Measurements from ENCODE around the gene MRPL36.

The MRPL36 gene

DNA sequence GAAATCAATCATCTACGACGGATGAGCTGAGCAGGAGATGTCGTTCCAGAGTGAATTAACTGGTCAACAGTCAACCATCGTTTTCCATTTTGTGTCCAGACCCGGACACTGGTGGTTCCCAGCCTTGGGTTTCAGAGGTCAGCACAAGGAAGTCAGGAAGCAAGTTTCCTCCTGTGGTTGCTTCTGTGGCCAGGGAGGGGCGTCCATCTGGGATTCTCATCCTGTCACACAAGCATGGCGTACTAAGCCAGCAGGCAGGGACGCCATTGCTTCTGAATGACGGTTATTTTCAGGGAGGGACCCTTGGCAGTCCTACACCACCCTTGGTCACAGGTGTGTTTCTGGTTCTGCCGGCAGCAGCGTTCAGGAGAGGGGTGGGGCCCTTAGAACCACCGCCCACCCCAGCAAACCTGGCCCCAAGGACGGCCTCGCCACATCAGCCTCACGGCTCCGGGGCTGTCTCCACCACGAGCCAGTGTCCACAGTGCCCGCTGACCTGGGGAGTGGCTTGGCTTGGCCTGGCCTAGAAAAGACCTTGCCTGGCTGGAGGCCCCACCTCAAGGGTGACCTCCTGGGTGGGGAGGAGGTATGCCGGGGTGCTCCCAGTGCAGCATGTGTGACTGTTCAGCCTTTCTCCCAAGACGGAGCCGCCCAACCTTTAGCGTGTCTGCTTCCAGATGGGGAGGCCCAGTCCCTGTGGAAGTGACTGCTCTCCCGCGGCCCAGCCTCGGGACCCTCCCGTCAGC is 26.8 kb upstream of the MRPL36 start:
- no peak for DNase-seq
- H2BK12ac ChIP-seq (ENCODE audit: low read length in 2 of 2) = no peak overlapping the region
- no peaks in the 10 kb centered on the region for H3K9me3 ChIP-seq (ENCODE audit: control insufficient read depth, low read length)
- 95% methylated on average over 25 of the region's 26 CpGs for WGBS
- peaks cover 0 to 5% of the 10 kb centered on the region in 2 experiments for H3K27me3 ChIP-seq (ENCODE audit: control insufficient read depth in 1 of 2, insufficient read depth in 1 of 2, low read length in 2 of 2)
- peak overlapping the region in 1 of 2 experiments; percentile 18 for H3K14ac ChIP-seq (ENCODE audit: low read length in 2 of 2)
- no peak overlapping the region for H3K27ac ChIP-seq (ENCODE audit: low read length, poor library complexity, severe bottlenecking)
- no peak overlapping the region for H3K4me3 ChIP-seq (ENCODE audit: insufficient read depth in 1 of 2, low read depth in 1 of 2, low read length in 2 of 2)
- H3K79me1 ChIP-seq (replicated peaks; ENCODE audit: low read length, poor library complexity, severe bottlenecking) = peaks cover 10% of the 10 kb centered on the region
- H3K4me1 ChIP-seq (ENCODE audit: control insufficient read depth, insufficient read depth, low read depth, low read length) = peaks cover 2% of the 10 kb centered on the region
- H3K9ac ChIP-seq (ENCODE audit: low read length) = no peak overlapping the region
- no peak overlapping the region for H4K8ac ChIP-seq (ENCODE audit: low read length)
- no peak overlapping the region for H2AK5ac ChIP-seq (ENCODE audit: low read length, severe bottlenecking)
- no peak overlapping the region for H2BK5ac ChIP-seq (ENCODE audit: low read depth, low read length, poor library complexity, severe bottlenecking)
- no peak overlapping the region for H3K4ac ChIP-seq (ENCODE audit: low read depth in 1 of 2, low read length in 2 of 2)
- no peak overlapping the region for H2AFZ ChIP-seq (ENCODE audit: low read depth, low read length)
- no peak overlapping the region for H3K4me2 ChIP-seq (ENCODE audit: low read length, poor library complexity, severe bottlenecking)
- no peak overlapping the region for H4K91ac ChIP-seq (ENCODE audit: low read length)
- no peak overlapping the region for H2BK120ac ChIP-seq (ENCODE audit: low read depth, low read length)
- H3K23ac ChIP-seq (ENCODE audit: low read length in 2 of 2) = no peak overlapping the region
- H3K18ac ChIP-seq (ENCODE audit: low read depth in 1 of 2, low read length in 2 of 2) = no peak overlapping the region
- H2BK15ac ChIP-seq (ENCODE audit: low read depth, poor library complexity, severe bottlenecking) = no peak overlapping the region
- H3K36me3 ChIP-seq (ENCODE audit: control insufficient read depth in 1 of 2, insufficient read depth in 2 of 2, low read depth in 1 of 2, low read length in 2 of 2) = peaks cover 45 to 52% of the 10 kb centered on the region in 2 experiments

DNA sequence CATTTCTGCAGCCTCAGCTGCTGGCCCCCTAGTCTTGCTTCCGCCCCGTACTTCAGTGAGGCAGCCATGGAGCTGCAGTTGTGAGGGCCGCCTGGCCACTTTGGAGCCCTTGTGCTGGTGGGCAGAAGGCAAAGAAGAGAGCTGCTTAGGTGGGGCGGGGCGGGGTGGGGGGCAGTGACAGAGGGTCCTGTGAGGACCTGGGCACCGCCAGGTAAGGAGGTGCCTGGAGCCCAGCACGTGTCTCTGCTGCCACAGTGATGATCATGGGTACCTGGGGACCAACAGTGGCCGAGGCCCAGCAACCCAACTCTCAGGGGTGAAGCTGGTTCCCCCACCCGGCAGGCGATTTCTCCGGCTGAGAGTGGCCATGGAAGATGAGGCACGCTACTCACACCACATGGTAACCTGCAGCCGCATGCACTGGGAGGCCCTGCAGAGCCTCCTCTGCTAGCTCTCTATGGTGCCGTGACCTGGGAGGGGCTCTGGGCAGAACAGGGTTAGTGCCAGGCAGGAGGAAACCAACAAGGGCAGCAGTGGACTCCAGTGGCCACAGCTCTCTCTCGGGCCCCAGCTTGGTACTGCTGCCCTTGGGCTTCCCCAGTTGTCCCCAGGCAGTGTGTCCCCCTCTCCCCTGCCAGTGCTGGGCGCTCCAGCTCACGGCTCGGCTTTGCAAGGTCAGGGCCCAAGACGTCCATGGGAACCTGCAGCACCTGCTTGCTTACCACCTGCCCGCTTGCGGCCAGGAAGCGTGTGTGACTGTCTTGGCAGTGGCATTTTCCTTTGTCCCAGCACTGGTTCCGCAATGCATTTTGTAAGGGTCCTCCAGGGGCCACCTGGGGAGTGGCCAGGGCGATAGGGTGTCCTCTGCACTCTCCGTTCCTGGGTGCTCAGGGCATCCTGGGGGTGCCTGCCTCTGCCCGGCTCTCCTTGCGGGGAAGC is 25.5 kb upstream of the MRPL36 start:
- H2AFZ ChIP-seq (ENCODE audit: low read depth, low read length) = no peak overlapping the region
- no peak overlapping the region for H3K23ac ChIP-seq (ENCODE audit: low read length in 2 of 2)
- no peak overlapping the region for H3K14ac ChIP-seq (ENCODE audit: low read length in 2 of 2)
- no peak overlapping the region for H3K27ac ChIP-seq (ENCODE audit: low read length, poor library complexity, severe bottlenecking)
- no peak overlapping the region for H3K4ac ChIP-seq (ENCODE audit: low read depth in 1 of 2, low read length in 2 of 2)
- H2BK15ac ChIP-seq (ENCODE audit: low read depth, poor library complexity, severe bottlenecking) = no peak overlapping the region
- H3K4me3 ChIP-seq (ENCODE audit: insufficient read depth in 1 of 2, low read depth in 1 of 2, low read length in 2 of 2) = no peak overlapping the region
- H3K27me3 ChIP-seq (ENCODE audit: control insufficient read depth in 1 of 2, insufficient read depth in 1 of 2, low read length in 2 of 2) = no peaks in the 10 kb centered on the region
- H3K4me1 ChIP-seq (ENCODE audit: control insufficient read depth, insufficient read depth, low read depth, low read length) = peaks cover 2% of the 10 kb centered on the region
- no peak overlapping the region for H3K9ac ChIP-seq (ENCODE audit: low read length)
- no peak overlapping the region for H2BK5ac ChIP-seq (ENCODE audit: low read depth, low read length, poor library complexity, severe bottlenecking)
- H2AK5ac ChIP-seq (ENCODE audit: low read length, severe bottlenecking) = no peak overlapping the region
- H3K79me1 ChIP-seq (replicated peaks; ENCODE audit: low read length, poor library complexity, severe bottlenecking) = peaks cover 15% of the 10 kb centered on the region
- WGBS = 97% methylated on average over 27 of the region's 27 CpGs
- H3K9me3 ChIP-seq (ENCODE audit: control insufficient read depth, low read length) = no peaks in the 10 kb centered on the region
- no peak overlapping the region for H2BK12ac ChIP-seq (ENCODE audit: low read length in 2 of 2)
- H3K4me2 ChIP-seq (ENCODE audit: low read length, poor library complexity, severe bottlenecking) = no peak overlapping the region
- no peak for DNase-seq
- H3K36me3 ChIP-seq (ENCODE audit: control insufficient read depth in 1 of 2, insufficient read depth in 2 of 2, low read depth in 1 of 2, low read length in 2 of 2) = peaks cover 55 to 64% of the 10 kb centered on the region in 2 experiments
- H4K8ac ChIP-seq (ENCODE audit: low read length) = no peak overlapping the region
- H2BK120ac ChIP-seq (ENCODE audit: low read depth, low read length) = no peak overlapping the region
- H4K91ac ChIP-seq (ENCODE audit: low read length) = no peak overlapping the region
- no peak overlapping the region for H3K18ac ChIP-seq (ENCODE audit: low read depth in 1 of 2, low read length in 2 of 2)

DNA sequence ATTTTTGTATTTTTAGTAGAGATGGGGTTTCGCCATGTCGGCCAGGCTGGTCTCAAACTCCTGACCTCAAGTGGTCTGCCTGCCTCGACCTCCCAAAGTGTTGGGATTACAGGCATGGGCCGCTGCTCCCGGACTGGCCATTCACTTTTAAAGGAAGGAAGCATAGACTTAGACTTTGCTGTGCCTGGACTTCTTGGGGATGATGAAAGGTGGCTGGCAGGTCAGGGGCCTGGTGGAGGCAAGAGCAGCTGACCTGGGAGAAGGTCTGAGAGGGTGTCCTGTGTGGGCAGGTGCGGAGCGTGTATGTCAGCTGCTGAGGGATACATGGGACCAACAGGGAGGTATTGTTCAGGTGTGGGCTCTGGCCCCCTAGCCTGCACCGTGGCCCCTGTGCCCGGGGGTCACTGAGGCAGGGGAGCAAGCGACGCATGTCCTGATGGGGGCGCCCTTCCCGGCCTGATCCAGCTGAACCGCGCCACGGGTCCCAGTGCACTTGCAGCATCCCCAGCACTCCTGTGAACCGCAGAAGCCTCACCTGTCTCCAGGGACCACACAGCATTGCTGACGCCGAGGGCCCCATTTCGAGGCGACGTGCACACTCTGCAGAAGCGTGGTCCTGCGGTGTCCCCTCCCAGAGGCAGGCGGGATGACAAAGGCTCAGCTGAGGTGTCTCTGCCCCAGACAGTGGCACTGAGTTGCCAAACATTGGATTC is 24.6 kb upstream of the MRPL36 start:
- Histone ChIP-seq H3K79me1 (replicated peaks; ENCODE audit: low read length, poor library complexity, severe bottlenecking) (peaks cover 17% of the 10 kb centered on the region), H2AK5ac (ENCODE audit: low read length, severe bottlenecking) (no peak overlapping the region), H2AFZ (ENCODE audit: low read depth, low read length) (no peak overlapping the region), H3K9ac (ENCODE audit: low read length) (no peak overlapping the region), H3K18ac (ENCODE audit: low read depth in 1 of 2, low read length in 2 of 2) (no peak overlapping the region), H3K4ac (ENCODE audit: low read depth in 1 of 2, low read length in 2 of 2) (no peak overlapping the region), H3K27me3 (ENCODE audit: control insufficient read depth in 1 of 2, insufficient read depth in 1 of 2, low read length in 2 of 2) (no peaks in the 10 kb centered on the region), H3K36me3 (ENCODE audit: control insufficient read depth in 1 of 2, insufficient read depth in 2 of 2, low read depth in 1 of 2, low read length in 2 of 2) (peaks cover 58 to 64% of the 10 kb centered on the region in 2 experiments), H3K9me3 (ENCODE audit: control insufficient read depth, low read length) (no peaks in the 10 kb centered on the region), H3K4me3 (ENCODE audit: insufficient read depth in 1 of 2, low read depth in 1 of 2, low read length in 2 of 2) (no peak overlapping the region), H3K14ac (ENCODE audit: low read length in 2 of 2) (no peak overlapping the region), H3K4me1 (ENCODE audit: control insufficient read depth, insufficient read depth, low read depth, low read length) (peaks cover 2% of the 10 kb centered on the region), H3K23ac (ENCODE audit: low read length in 2 of 2) (no peak overlapping the region), H3K4me2 (ENCODE audit: low read length, poor library complexity, severe bottlenecking) (no peak overlapping the region), H2BK12ac (ENCODE audit: low read length in 2 of 2) (no peak overlapping the region), H2BK15ac (ENCODE audit: low read depth, poor library complexity, severe bottlenecking) (no peak overlapping the region), H4K91ac (ENCODE audit: low read length) (no peak overlapping the region), H2BK120ac (ENCODE audit: low read depth, low read length) (no peak overlapping the region), H3K27ac (ENCODE audit: low read length, poor library complexity, severe bottlenecking) (no peak overlapping the region), H2BK5ac (ENCODE audit: low read depth, low read length, poor library complexity, severe bottlenecking) (no peak overlapping the region), H4K8ac (ENCODE audit: low read length) (no peak overlapping the region)
- 93% methylated on average over 23 of the region's 25 CpGs for WGBS
- DNase-seq = no peak

Data from mesenchymal stem cell (in vitro differentiated cells and primary cell).